HepG2 (cell line): ENCODE measurements around the gene TANC2. TPM values are rescaled to one million over a fixed set of nuclear protein-coding genes. Genes with fewer than 3 reads are reported as not detected.

Source experiments
- ATAC-seq: fragments of 200-7000 bp; cut with Tn5 transposase; 3 replicates; pipeline ENCODE4 v1.9.1; 2020; ENCODE audit warnings: mild to moderate bottlenecking, moderate library complexity
- BruUV-seq: library from RNA; stranded (reverse); fragments of 400-500 nt; replicated peaks from 2 replicates; lab custom pipeline; 2021; lab: Mats Ljungman, UMichigan
- CTCF ChIA-PET: fragments of 300-600 bp; formaldehyde crosslinking; extraction: SDS; loops from one replicate; lab custom pipeline; 2021; ENCODE audit warnings: low total read pairs, inconsistent platforms, low intra/inter-chr PET ratio; lab: Yijun Ruan, JAX
- POLR2A ChIA-PET: fragments of 350-600 bp; sonication (Branson Sonifier 250); formaldehyde crosslinking; loops from one replicate; lab custom pipeline; 2020; ENCODE audit warnings: antibody characterized with exemption, inconsistent platforms; lab: Yijun Ruan, JAX
- DNase-seq: peaks from one replicate; pipeline ENCODE4 v3.0.0-alpha.2; 2015; ENCODE audit warnings: low spot score
- FAIRE-seq: peaks from 3 replicates; lab custom pipeline; 2011; peaks lifted over from hg19 to GRCh38; lab: Jason Lieb, UNC
- H2AFZ ChIP-seq: one replicate; pipeline ENCODE4 v1.6.1; 2011; ENCODE audit warnings: low read length, inconsistent platforms
- H3K27ac ChIP-seq: fragments of 300-600 bp; 3 replicates; pipeline ENCODE4 v1.8.0; 2011; ENCODE audit warnings: mixed run types, mild to moderate bottlenecking, mixed read lengths, low read length, inconsistent platforms; ENCODE audit not compliant: insufficient read depth; ENCODE audit errors: extremely low read length
- H3K27me3 ChIP-seq, 2 experiments: fragments of 200-600 bp in 1 of 2; 2 replicates in 1 of 2; 3 replicates in 1 of 2; pipeline versions ENCODE4 v1.6.0 to v1.8.0; 2011; ENCODE audit warnings: low read length in 2 of 2, mild to moderate bottlenecking in 2 of 2, moderate library complexity in 2 of 2, inconsistent platforms in 1 of 2; ENCODE audit not compliant: insufficient read depth in 2 of 2, control insufficient read depth in 1 of 2
- H3K36me3 ChIP-seq, 2 experiments: fragments of 200-600 bp in 1 of 2; replicated peaks in 1 of 2; 2 replicates in 1 of 2; 3 replicates in 1 of 2; pipeline versions ENCODE4 v1.5.1 to v1.8.0; 2011; ENCODE audit warnings: low read length in 2 of 2, inconsistent platforms in 1 of 2; ENCODE audit not compliant: insufficient read depth in 2 of 2, control insufficient read depth in 1 of 2
- H3K4me1 ChIP-seq: 2 replicates; pipeline ENCODE4 v1.5.1; 2012; ENCODE audit warnings: low read length, inconsistent platforms; ENCODE audit not compliant: insufficient read depth
- H3K4me2 ChIP-seq: 2 replicates; pipeline ENCODE4 v1.6.0; 2011; ENCODE audit warnings: low read depth, low read length, inconsistent platforms
- H3K4me3 ChIP-seq, 3 experiments: fragments of 200-600 bp in 1 of 3; sonication (generic), shearing (Covaris generic) in 1 of 3; replicated peaks in 1 of 3; 2 replicates each; pipeline ENCODE4 v1.5.1; 2011 to 2016; ENCODE audit warnings: low read length in 3 of 3, inconsistent platforms in 2 of 3, low read depth in 2 of 3, mild to moderate bottlenecking in 2 of 3, control low read depth in 1 of 3, mixed read lengths in 1 of 3; ENCODE audit not compliant: insufficient read depth in 1 of 3
- H3K79me2 ChIP-seq: one replicate; pipeline ENCODE4 v1.6.1; 2011; ENCODE audit warnings: low read length, inconsistent platforms; ENCODE audit not compliant: insufficient read depth
- H3K9ac ChIP-seq: 2 replicates; pipeline ENCODE4 v1.6.0; 2011; ENCODE audit warnings: mild to moderate bottlenecking, low read depth, low read length, inconsistent platforms; ENCODE audit not compliant: insufficient read depth
- H3K9me3 ChIP-seq: 2 replicates; pipeline ENCODE4 v1.5.1; 2012; ENCODE audit warnings: mild to moderate bottlenecking, low read length
- H4K20me1 ChIP-seq: 2 replicates; pipeline ENCODE4 v1.6.0; 2011; ENCODE audit warnings: inconsistent platforms, mild to moderate bottlenecking, low read length, moderate library complexity; ENCODE audit not compliant: insufficient read depth
- DPF2 ChIP-seq: sonication (generic); formaldehyde crosslinking; IDR thresholded peaks from 2 replicates; pipeline ENCODE4 v1.4.0; 2020; ENCODE audit warnings: mild to moderate bottlenecking, low read depth, missing genetic modification reagents, borderline replicate concordance
- ELF4 ChIP-seq: sonication (generic); formaldehyde crosslinking; IDR thresholded peaks from 2 replicates; pipeline ENCODE4 v1.5.0; 2020; ENCODE audit warnings: missing genetic modification reagents, mild to moderate bottlenecking, moderate library complexity, borderline replicate concordance
- MATR3 ChIP-seq: sonication (generic); formaldehyde crosslinking; IDR thresholded peaks from 2 replicates; pipeline ENCODE4 v1.4.0; 2020; ENCODE audit warnings: missing genetic modification reagents
- NFE2 ChIP-seq: sonication (generic); formaldehyde crosslinking; IDR thresholded peaks from 2 replicates; pipeline ENCODE4 v1.4.0; 2020; ENCODE audit warnings: missing genetic modification reagents
- NONO ChIP-seq, 2 experiments: fragments of 450-650 bp in 1 of 2; sonication (generic) in 1 of 2; formaldehyde crosslinking in 1 of 2; IDR thresholded peaks in 1 of 2; conservative IDR thresholded peaks in 1 of 2; 2 replicates each; pipeline versions ENCODE4 v1.6.1 to v1.8.0; 2017 to 2022; ENCODE audit warnings: mild to moderate bottlenecking in 1 of 2, missing genetic modification reagents in 1 of 2, moderate library complexity in 1 of 2
- PRMT3 ChIP-seq: sonication (generic); formaldehyde crosslinking; IDR thresholded peaks from 2 replicates; pipeline ENCODE4 v1.8.1; 2022; ENCODE audit warnings: low read depth, mild to moderate bottlenecking, moderate library complexity, missing genetic modification reagents, borderline replicate concordance
- SOX6 ChIP-seq, 2 experiments: fragments of 450-650 bp in 1 of 2; sonication (generic) in 1 of 2; formaldehyde crosslinking in 1 of 2; IDR thresholded peaks; 2 replicates each; pipeline versions ENCODE4 v1.4.0 to v1.6.1; 2017 to 2020; ENCODE audit warnings: antibody characterized with exemption in 1 of 2, mild to moderate bottlenecking in 1 of 2, missing genetic modification reagents in 1 of 2
- SRSF9 ChIP-seq: fragments of 200-400 bp; formaldehyde crosslinking; IDR thresholded peaks from 2 replicates; pipeline ENCODE4 v1.6.1; 2018; ENCODE audit warnings: borderline replicate concordance, mild to moderate bottlenecking, low read depth, low read length; ENCODE audit not compliant: insufficient read depth, poor library complexity, severe bottlenecking
- TBP ChIP-seq: sonication (generic); formaldehyde crosslinking; IDR thresholded peaks from 2 replicates; pipeline ENCODE4 v1.5.0; 2020; ENCODE audit warnings: missing genetic modification reagents
- ZFP41 ChIP-seq: sonication (generic); formaldehyde crosslinking; IDR thresholded peaks from 2 replicates; pipeline ENCODE4 v1.4.0; 2020; ENCODE audit warnings: mild to moderate bottlenecking, missing genetic modification reagents, borderline replicate concordance
- WGBS: methylation state at CpG from one replicate; pipeline ENCODE4 v1.1.6; 2017; ENCODE audit warnings: low lambda C conversion rate; 5-methylcytosine and 5-hydroxymethylcytosine counted together
- in situ Hi-C: cut with HindIII; loops from 2 replicates; pipeline ENCODE4 v1.10.0; 2017; ENCODE audit warnings: low pct_unique_long_range_greater_than_20kb; ENCODE audit not compliant: extremely low pct_ligation_motif_present
- intact Hi-C: fragments of 100-400 bp; cut with micrococcal nuclease; formaldehyde crosslinking; loops from one replicate; pipeline ENCODE4 v1.10.0; 2022; ENCODE audit not compliant: unreplicated experiment
- polyA plus RNA-seq, 8 experiments: library from polyadenylated mRNA; depleted of rRNA in 3 of 8; stranded (reverse) in 7 of 8; unstranded in 1 of 8; fragments of >200 nt; fragmentation: Illumina TruSeq in 4 of 8; extraction: Trizol in 4 of 8; gene quantifications; 2 replicates each; pipeline versions ENCODE4 v1.2.1 to v1.2.3, GENCODE V29; 2011 to 2016; ENCODE audit warnings: low read depth in 4 of 8, missing spikeins in 1 of 8, mixed read lengths in 1 of 8; ENCODE audit not compliant: insufficient read depth in 1 of 8
- total RNA-seq, 5 experiments: library from RNA; depleted of rRNA; stranded (reverse); fragments of >200 nt; fragmentation: Illumina TruSeq; extraction: Trizol; gene quantifications; 2 replicates each; pipeline ENCODE4 v1.2.3, GENCODE V29; 2016; ENCODE audit warnings: low read depth in 1 of 5
- TF ChIP-seq, protein P1 (sequence below): fragments of 450-650 bp; IDR thresholded peaks from 2 replicates; pipeline ENCODE4 v1.6.1; 2016
- TF ChIP-seq, protein P2 (sequence below): sonication (generic); formaldehyde crosslinking; IDR thresholded peaks from 2 replicates; pipeline ENCODE4 v1.8.1; 2023; ENCODE audit warnings: missing genetic modification reagents, inconsistent platforms, borderline replicate concordance
- TF ChIP-seq, protein P3 (sequence below): sonication (generic); formaldehyde crosslinking; IDR thresholded peaks from 2 replicates; pipeline ENCODE4 v1.4.0; 2020; ENCODE audit warnings: mild to moderate bottlenecking, missing genetic modification reagents

TANC2 gene
- total and polyA plus RNA-seq, 2 of the 13 experiments (the other 11 are each of a cell fraction or from before 2014, with no cell fraction given), result 0.08 to 0.20 TPM

DNA sequence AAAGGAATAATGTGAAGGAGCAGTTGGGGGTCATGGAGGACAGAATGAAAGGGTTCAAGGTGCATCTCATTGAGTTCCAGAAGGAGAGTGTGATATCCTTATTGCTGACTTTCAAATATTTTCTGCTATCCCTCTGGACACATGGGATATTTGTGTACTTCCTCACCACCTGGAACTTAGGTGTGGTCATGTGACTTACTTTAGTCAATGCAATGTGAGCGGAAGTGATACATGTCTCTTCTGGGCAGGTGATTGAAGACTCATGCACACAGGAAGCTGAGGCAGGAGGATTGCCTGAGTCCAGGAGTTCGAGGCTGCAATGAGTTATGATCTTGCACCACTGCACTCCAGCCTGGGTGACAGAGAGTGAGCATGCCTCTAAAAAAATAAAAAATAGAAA, 36.7 kb upstream of the TANC2 start:
- in situ Hi-C loops (no loop called here), intact Hi-C loops (no loop called here)
- no peak overlapping the region for H3K9ac ChIP-seq
- CTCF ChIA-PET, result no interaction called here
- H3K4me3 ChIP-seq, result no peak overlapping the region
- no TSS peak for BruUV-seq
- 8% methylated on average over 2 of the region's 2 CpGs for WGBS
- H4K20me1 ChIP-seq, result no peaks in the 10 kb centered on the region
- H3K9me3 ChIP-seq, result no peaks in the 10 kb centered on the region
- POLR2A ChIA-PET, result no interaction called here
- no peak overlapping the region for H3K4me2 ChIP-seq
- no peaks in the 10 kb centered on the region for H3K79me2 ChIP-seq
- FAIRE-seq, result no peak
- H3K27ac ChIP-seq, result no peak overlapping the region
- no peaks in the 10 kb centered on the region for H3K4me1 ChIP-seq
- no peaks in the 10 kb centered on the region for H3K36me3 ChIP-seq
- ATAC-seq, result no peak
- peaks cover 2 to 27% of the 10 kb centered on the region in 2 experiments; a peak in 2 of 5 replicates for H3K27me3 ChIP-seq
- DNase-seq, result no peak
- H2AFZ ChIP-seq, result no peak overlapping the region
- TF ChIP-seq, protein P1, sequence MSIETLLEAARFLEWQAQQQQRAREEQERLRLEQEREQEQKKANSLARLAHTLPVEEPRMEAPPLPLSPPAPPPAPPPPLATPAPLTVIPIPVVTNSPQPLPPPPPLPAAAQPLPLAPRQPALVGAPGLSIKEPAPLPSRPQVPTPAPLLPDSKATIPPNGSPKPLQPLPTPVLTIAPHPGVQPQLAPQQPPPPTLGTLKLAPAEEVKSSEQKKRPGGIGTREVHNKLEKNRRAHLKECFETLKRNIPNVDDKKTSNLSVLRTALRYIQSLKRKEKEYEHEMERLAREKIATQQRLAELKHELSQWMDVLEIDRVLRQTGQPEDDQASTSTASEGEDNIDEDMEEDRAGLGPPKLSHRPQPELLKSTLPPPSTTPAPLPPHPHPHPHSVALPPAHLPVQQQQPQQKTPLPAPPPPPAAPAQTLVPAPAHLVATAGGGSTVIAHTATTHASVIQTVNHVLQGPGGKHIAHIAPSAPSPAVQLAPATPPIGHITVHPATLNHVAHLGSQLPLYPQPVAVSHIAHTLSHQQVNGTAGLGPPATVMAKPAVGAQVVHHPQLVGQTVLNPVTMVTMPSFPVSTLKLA, result peak; percentile 46
- TF ChIP-seq NONO (IDR thresholded peaks at IDR 0.05) (no peak), NONO (CRISPR knock-in tag; conservative IDR thresholded peaks at IDR 0.05) (no peak)

DNA sequence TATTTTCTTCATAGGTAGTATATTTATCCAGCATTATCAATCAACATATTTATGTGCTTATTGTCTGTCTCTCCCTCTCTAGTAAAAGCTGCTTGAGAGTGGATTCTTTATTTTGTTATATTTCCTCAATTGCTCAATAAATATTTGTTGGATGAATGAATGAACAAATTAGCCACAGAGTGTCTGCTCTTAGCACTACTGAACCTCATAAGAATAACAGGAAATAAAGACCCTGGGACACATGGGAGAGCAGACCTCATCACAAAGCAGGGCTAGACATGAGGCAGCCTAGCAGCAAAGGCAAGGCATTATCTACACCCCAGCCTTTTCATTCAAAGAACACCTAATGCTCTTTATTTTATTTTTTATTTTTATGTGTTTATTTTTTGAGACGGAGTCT, 34.9 kb upstream of the TANC2 start:
- Histone ChIP-seq H2AFZ (no peak overlapping the region), H3K9ac (no peak overlapping the region), H3K4me1 (no peaks in the 10 kb centered on the region), H3K4me2 (no peak overlapping the region), H3K27me3 (peaks cover 2 to 23% of the 10 kb centered on the region in 2 experiments; a peak in 2 of 5 replicates), H3K4me3 (no peak overlapping the region), H4K20me1 (no peaks in the 10 kb centered on the region), H3K79me2 (no peaks in the 10 kb centered on the region), H3K27ac (no peak overlapping the region), H3K36me3 (no peaks in the 10 kb centered on the region), H3K9me3 (no peaks in the 10 kb centered on the region)
- ChIA-PET CTCF (no interaction called here), POLR2A (no interaction called here)
- FAIRE-seq (no peak), DNase-seq (no peak), ATAC-seq (no peak)
- intact Hi-C loops (no loop called here), in situ Hi-C loops (no loop called here)
- BruUV-seq, result no TSS peak
- WGBS, result 70% methylated on average over 1 of the region's 1 CpG
- TF ChIP-seq TBP (CRISPR knock-in tag), result no peak
- no peak for TF ChIP-seq PRMT3 (CRISPR knock-in tag)
- no peak for TF ChIP-seq SOX6 (IDR thresholded peaks at IDR 0.05)
- TF ChIP-seq SOX6 (CRISPR knock-in tag; IDR thresholded peaks at IDR 0.05), result no peak
- TF ChIP-seq NFE2 (CRISPR knock-in tag), result no peak
- no peak for TF ChIP-seq MATR3
- TF ChIP-seq SRSF9, result no peak
- TF ChIP-seq ZFP41, result no peak
- TF ChIP-seq, protein P2, sequence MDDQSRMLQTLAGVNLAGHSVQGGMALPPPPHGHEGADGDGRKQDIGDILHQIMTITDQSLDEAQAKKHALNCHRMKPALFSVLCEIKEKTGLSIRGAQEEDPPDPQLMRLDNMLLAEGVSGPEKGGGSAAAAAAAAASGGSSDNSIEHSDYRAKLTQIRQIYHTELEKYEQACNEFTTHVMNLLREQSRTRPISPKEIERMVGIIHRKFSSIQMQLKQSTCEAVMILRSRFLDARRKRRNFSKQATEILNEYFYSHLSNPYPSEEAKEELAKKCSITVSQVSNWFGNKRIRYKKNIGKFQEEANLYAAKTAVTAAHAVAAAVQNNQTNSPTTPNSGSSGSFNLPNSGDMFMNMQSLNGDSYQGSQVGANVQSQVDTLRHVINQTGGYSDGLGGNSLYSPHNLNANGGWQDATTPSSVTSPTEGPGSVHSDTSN, result no peak
- TF ChIP-seq, protein P3, sequence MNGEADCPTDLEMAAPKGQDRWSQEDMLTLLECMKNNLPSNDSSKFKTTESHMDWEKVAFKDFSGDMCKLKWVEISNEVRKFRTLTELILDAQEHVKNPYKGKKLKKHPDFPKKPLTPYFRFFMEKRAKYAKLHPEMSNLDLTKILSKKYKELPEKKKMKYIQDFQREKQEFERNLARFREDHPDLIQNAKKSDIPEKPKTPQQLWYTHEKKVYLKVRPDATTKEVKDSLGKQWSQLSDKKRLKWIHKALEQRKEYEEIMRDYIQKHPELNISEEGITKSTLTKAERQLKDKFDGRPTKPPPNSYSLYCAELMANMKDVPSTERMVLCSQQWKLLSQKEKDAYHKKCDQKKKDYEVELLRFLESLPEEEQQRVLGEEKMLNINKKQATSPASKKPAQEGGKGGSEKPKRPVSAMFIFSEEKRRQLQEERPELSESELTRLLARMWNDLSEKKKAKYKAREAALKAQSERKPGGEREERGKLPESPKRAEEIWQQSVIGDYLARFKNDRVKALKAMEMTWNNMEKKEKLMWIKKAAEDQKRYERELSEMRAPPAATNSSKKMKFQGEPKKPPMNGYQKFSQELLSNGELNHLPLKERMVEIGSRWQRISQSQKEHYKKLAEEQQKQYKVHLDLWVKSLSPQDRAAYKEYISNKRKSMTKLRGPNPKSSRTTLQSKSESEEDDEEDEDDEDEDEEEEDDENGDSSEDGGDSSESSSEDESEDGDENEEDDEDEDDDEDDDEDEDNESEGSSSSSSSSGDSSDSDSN (CRISPR knock-in tag), result no peak
- no peak for TF ChIP-seq DPF2 (CRISPR knock-in tag)
- TF ChIP-seq ELF4, result no peak
